DND-41 (cell line): ENCODE measurements around the gene PDSS1.

Experiments
- ATAC-seq: fragments of 200-7000 bp; cut with Tn5 transposase; 3 replicates; pipeline ENCODE4 v1.9.1; 2021; ENCODE audit warnings: low read depth; ENCODE audit not compliant: insufficient read depth
- DNase-seq: peaks from one replicate; pipeline ENCODE4 v3.0.0-alpha.2; 2020
- H2AFZ ChIP-seq: 2 replicates; pipeline ENCODE4 v1.6.0; 2012; ENCODE audit warnings: low read depth, low read length
- H3K27ac ChIP-seq: 2 replicates; pipeline ENCODE4 v1.5.1; 2012; ENCODE audit warnings: low read length, inconsistent platforms
- H3K27me3 ChIP-seq: fragments of 200-600 bp; sonication (generic); 2 replicates; pipeline ENCODE4 v1.6.0; 2012; ENCODE audit warnings: low read length, mild to moderate bottlenecking, inconsistent platforms; ENCODE audit not compliant: insufficient read depth, poor library complexity
- H3K36me3 ChIP-seq: 2 replicates; pipeline ENCODE4 v1.5.1; 2012; ENCODE audit warnings: low read length, inconsistent platforms; ENCODE audit not compliant: insufficient read depth
- H3K4me1 ChIP-seq: 2 replicates; pipeline ENCODE4 v1.5.1; 2012; ENCODE audit warnings: mild to moderate bottlenecking, low read length; ENCODE audit not compliant: insufficient read depth
- H3K4me2 ChIP-seq: 2 replicates; pipeline ENCODE4 v1.6.0; 2012; ENCODE audit warnings: mild to moderate bottlenecking, moderate library complexity, low read length, inconsistent platforms; ENCODE audit not compliant: insufficient read depth
- H3K4me3 ChIP-seq, 2 experiments: fragments of 200-600 bp in 1 of 2; shearing (Covaris generic) in 1 of 2; 2 replicates each; pipeline ENCODE4 v1.5.1; 2012 to 2016; ENCODE audit warnings: inconsistent platforms in 2 of 2, low read length in 2 of 2, mild to moderate bottlenecking in 2 of 2, low read depth in 1 of 2, moderate library complexity in 1 of 2
- H3K79me2 ChIP-seq: 2 replicates; pipeline ENCODE4 v1.6.0; 2012; ENCODE audit warnings: low read length, inconsistent platforms; ENCODE audit not compliant: insufficient read depth
- H3K9ac ChIP-seq: 2 replicates; pipeline ENCODE4 v1.6.0; 2012; ENCODE audit warnings: low read depth, mild to moderate bottlenecking, inconsistent platforms, low read length, moderate library complexity
- H3K9me3 ChIP-seq: 2 replicates; pipeline ENCODE4 v1.5.1; 2012; ENCODE audit warnings: low read length, moderate library complexity, mild to moderate bottlenecking, inconsistent platforms; ENCODE audit not compliant: insufficient read depth, severe bottlenecking
- H4K20me1 ChIP-seq: 2 replicates; pipeline ENCODE4 v1.6.0; 2012; ENCODE audit warnings: low read length; ENCODE audit not compliant: insufficient read depth
- EZH2 ChIP-seq: IDR thresholded peaks from 3 replicates; pipeline ENCODE4 v1.6.1; 2012; ENCODE audit warnings: borderline replicate concordance, low read depth, mild to moderate bottlenecking, moderate library complexity, low read length, inconsistent platforms; ENCODE audit not compliant: severe bottlenecking
- TF ChIP-seq, protein P1 (sequence below): IDR thresholded peaks from 2 replicates; pipeline ENCODE4 v1.5.1; 2012; ENCODE audit warnings: borderline replicate concordance, low read length, moderate library complexity, mild to moderate bottlenecking; ENCODE audit not compliant: poor library complexity, severe bottlenecking; ENCODE audit errors: extremely low read depth

The PDSS1 gene

GRCh38 chr10:26700884-26701630 lies 3.6 kb downstream of the PDSS1 start:
- Histone ChIP-seq H3K4me2 (peak overlapping the region; percentile 45; the same call in 1 of the 2 replicates), H3K36me3 (peaks cover 55% of the 10 kb centered on the region), H3K79me2 (peaks cover 88% of the 10 kb centered on the region)

DNA sequence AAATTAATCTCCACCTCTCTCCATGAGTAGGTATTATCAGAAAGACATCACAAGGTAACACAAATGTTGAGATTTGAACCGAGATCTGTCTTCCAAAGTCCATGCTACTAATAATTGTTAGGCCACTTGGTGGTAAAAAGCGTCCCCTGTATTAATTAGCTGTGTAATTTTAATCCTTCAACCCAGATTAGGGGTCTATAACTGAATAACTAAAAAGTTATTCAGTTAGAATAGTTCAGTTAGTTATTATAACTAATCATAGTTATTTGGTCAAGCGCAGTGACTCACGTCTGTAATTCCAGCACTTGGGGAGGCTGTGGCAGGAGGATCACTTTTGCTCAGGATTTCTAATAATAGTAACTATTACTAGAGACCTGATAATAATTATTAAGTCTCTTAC lies 5.6 kb downstream of the PDSS1 start:
- H2AFZ ChIP-seq: no peak overlapping the region
- H3K79me2 ChIP-seq: peaks cover 90% of the 10 kb centered on the region
- H3K9me3 ChIP-seq: no peaks in the 10 kb centered on the region
- H3K9ac ChIP-seq: no peak overlapping the region
- peaks cover 38% of the 10 kb centered on the region for H4K20me1 ChIP-seq
- H3K27me3 ChIP-seq: no peaks in the 10 kb centered on the region
- no peak overlapping the region; the same call in 1 of the 2 replicates for H3K4me2 ChIP-seq
- DNase-seq (no peak), ATAC-seq (no peak)
- peaks cover 75% of the 10 kb centered on the region for H3K36me3 ChIP-seq
- no peak overlapping the region for H3K4me3 ChIP-seq
- H3K27ac ChIP-seq: no peak overlapping the region
- no peak for TF ChIP-seq EZH2
- TF ChIP-seq, protein P1, sequence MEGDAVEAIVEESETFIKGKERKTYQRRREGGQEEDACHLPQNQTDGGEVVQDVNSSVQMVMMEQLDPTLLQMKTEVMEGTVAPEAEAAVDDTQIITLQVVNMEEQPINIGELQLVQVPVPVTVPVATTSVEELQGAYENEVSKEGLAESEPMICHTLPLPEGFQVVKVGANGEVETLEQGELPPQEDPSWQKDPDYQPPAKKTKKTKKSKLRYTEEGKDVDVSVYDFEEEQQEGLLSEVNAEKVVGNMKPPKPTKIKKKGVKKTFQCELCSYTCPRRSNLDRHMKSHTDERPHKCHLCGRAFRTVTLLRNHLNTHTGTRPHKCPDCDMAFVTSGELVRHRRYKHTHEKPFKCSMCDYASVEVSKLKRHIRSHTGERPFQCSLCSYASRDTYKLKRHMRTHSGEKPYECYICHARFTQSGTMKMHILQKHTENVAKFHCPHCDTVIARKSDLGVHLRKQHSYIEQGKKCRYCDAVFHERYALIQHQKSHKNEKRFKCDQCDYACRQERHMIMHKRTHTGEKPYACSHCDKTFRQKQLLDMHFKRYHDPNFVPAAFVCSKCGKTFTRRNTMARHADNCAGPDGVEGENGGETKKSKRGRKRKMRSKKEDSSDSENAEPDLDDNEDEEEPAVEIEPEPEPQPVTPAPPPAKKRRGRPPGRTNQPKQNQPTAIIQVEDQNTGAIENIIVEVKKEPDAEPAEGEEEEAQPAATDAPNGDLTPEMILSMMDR: no peak
- peaks cover 33% of the 10 kb centered on the region for H3K4me1 ChIP-seq

More at GRCh38 chr10:26700884-26701630, 3.6 kb downstream of the PDSS1 start:
- Histone ChIP-seq H3K9me3 (no peaks in the 10 kb centered on the region), H3K4me3 (no peak overlapping the region), H2AFZ (no peak overlapping the region), H3K4me1 (peaks cover 41% of the 10 kb centered on the region), H3K27ac (no peak overlapping the region), H3K9ac (no peak overlapping the region), H4K20me1 (peaks cover 26% of the 10 kb centered on the region; the same call in 1 of the 2 replicates), H3K27me3 (no peaks in the 10 kb centered on the region)
- TF ChIP-seq, protein P1: no peak
- TF ChIP-seq EZH2: no peak
- no peak for ATAC-seq
- DNase-seq: no peak

- no peak for TF ChIP-seq EZH2
- TF ChIP-seq, protein P1: no peak
- H3K79me2 ChIP-seq: peaks cover 83% of the 10 kb centered on the region
- no peak overlapping the region for H3K4me3 ChIP-seq
- peaks cover 83% of the 10 kb centered on the region for H3K36me3 ChIP-seq
- H3K9ac ChIP-seq: no peak overlapping the region
- H3K4me1 ChIP-seq: peaks cover 26% of the 10 kb centered on the region
- ATAC-seq: no peak
- H2AFZ ChIP-seq: no peak overlapping the region
- H3K4me2 ChIP-seq: no peak overlapping the region
- H4K20me1 ChIP-seq: peaks cover 45% of the 10 kb centered on the region
- no peaks in the 10 kb centered on the region for H3K27me3 ChIP-seq
- no peak overlapping the region for H3K27ac ChIP-seq
- no peak for DNase-seq
- H3K9me3 ChIP-seq: no peaks in the 10 kb centered on the region
Observed at GRCh38 chr10:26703974-26704373, 6.5 kb downstream of the PDSS1 start.
